Peyer's patch (tissue), 4 donors: ENCODE measurements around the gene RTN4RL1. TPM values are rescaled to one million over a fixed set of nuclear protein-coding genes. Genes with fewer than 3 reads are reported as not detected.
"Not testable (repeated sequence)": the region's sequence is repeated elsewhere in the genome, so short reads cannot be mapped to it uniquely, and the experiment has no call there.

Source experiments
- DNase-seq, 3 donors: peaks; one replicate each; pipeline ENCODE4 v3.0.0-alpha.2; 2017 to 2019
- H3K27ac ChIP-seq, 4 donors: fragments of 200-600 bp; sonication (generic); one replicate each; pipeline ENCODE4 v1.5.1; 2016 to 2019
- H3K27me3 ChIP-seq, 2 donors: fragments of 200-600 bp; sonication (generic); one replicate each; pipeline ENCODE4 v1.5.1; 2019
- H3K36me3 ChIP-seq, 3 donors: fragments of 200-600 bp; sonication (generic); one replicate each; pipeline ENCODE4 v1.5.1; 2016 to 2019
- H3K4me1 ChIP-seq, 4 donors: fragments of 200-600 bp; sonication (generic); one replicate each; pipeline ENCODE4 v1.5.1; 2016 to 2019
- H3K4me3 ChIP-seq, 4 donors: fragments of 200-600 bp; sonication (generic); 1 replicate in 3 of 4; 2 replicates in 1 of 4; pipeline ENCODE4 v1.5.1; 2016 to 2019; ENCODE audit warnings: mild to moderate bottlenecking in 1 of 4
- H3K9me3 ChIP-seq, 4 donors: fragments of 200-600 bp; sonication (generic); one replicate each; pipeline ENCODE4 v1.5.1; 2016 to 2019; ENCODE audit warnings: mild to moderate bottlenecking in 1 of 4
- POLR2A ChIP-seq, 2 donors: fragments of 450-650 bp; IDR thresholded peaks; one replicate each; pipeline ENCODE4 v1.5.1; 2017; ENCODE audit warnings: antibody characterized with exemption in 2 of 2, mild to moderate bottlenecking in 2 of 2, moderate library complexity in 2 of 2
- total RNA-seq, 4 donors: library from RNA; depleted of rRNA; stranded (reverse); fragments of >200 nt; gene quantifications; one replicate each; pipeline ENCODE4 v1.1.0, GENCODE V29; 2016
- TF ChIP-seq, protein P1 (sequence below), 6 experiments: fragments of 450-650 bp in 4 of 6; fragments of 200-600 bp in 2 of 6; sonication (generic) in 1 of 6; IDR thresholded peaks; one replicate each; pipeline ENCODE4 v1.5.1; 2017 to 2019; ENCODE audit warnings: antibody characterized with exemption in 6 of 6, mild to moderate bottlenecking in 3 of 6, moderate library complexity in 1 of 6

Gene RTN4RL1
- total RNA-seq, 4 donors from 2014 or later = not detected

DNA sequence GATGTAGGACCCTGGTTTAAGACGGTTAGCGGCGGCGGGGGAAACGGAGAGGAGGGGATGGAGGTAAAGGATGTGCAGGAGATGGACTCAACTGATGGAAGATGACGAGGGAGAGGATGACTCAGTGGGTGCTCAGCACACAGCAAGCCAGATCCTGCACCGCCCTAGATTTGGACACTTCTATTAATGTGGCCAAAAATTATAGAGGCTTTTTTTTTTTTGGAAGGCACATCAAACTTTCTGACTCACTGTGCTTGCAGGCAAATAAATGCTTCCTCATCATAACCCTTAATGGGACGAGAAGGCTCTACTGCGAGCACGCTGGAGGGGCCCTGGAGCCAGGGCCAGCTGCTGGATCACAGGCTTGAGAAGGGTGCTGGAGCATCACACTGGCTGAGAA, 36.0 kb downstream of the RTN4RL1 start:
- no peak overlapping the region for H3K27ac ChIP-seq
- DNase-seq = no peak
- no peaks in the 10 kb centered on the region for H3K9me3 ChIP-seq
- no peaks in the 10 kb centered on the region for H3K36me3 ChIP-seq
- H3K4me3 ChIP-seq = no peak overlapping the region
- no peak for TF ChIP-seq POLR2A (IDR thresholded peaks at IDR 0.05)
- TF ChIP-seq, protein P1, sequence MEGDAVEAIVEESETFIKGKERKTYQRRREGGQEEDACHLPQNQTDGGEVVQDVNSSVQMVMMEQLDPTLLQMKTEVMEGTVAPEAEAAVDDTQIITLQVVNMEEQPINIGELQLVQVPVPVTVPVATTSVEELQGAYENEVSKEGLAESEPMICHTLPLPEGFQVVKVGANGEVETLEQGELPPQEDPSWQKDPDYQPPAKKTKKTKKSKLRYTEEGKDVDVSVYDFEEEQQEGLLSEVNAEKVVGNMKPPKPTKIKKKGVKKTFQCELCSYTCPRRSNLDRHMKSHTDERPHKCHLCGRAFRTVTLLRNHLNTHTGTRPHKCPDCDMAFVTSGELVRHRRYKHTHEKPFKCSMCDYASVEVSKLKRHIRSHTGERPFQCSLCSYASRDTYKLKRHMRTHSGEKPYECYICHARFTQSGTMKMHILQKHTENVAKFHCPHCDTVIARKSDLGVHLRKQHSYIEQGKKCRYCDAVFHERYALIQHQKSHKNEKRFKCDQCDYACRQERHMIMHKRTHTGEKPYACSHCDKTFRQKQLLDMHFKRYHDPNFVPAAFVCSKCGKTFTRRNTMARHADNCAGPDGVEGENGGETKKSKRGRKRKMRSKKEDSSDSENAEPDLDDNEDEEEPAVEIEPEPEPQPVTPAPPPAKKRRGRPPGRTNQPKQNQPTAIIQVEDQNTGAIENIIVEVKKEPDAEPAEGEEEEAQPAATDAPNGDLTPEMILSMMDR (IDR thresholded peaks at IDR 0.05) = no peak
- no peaks in the 10 kb centered on the region for H3K27me3 ChIP-seq
- no peaks in the 10 kb centered on the region for H3K4me1 ChIP-seq

DNA sequence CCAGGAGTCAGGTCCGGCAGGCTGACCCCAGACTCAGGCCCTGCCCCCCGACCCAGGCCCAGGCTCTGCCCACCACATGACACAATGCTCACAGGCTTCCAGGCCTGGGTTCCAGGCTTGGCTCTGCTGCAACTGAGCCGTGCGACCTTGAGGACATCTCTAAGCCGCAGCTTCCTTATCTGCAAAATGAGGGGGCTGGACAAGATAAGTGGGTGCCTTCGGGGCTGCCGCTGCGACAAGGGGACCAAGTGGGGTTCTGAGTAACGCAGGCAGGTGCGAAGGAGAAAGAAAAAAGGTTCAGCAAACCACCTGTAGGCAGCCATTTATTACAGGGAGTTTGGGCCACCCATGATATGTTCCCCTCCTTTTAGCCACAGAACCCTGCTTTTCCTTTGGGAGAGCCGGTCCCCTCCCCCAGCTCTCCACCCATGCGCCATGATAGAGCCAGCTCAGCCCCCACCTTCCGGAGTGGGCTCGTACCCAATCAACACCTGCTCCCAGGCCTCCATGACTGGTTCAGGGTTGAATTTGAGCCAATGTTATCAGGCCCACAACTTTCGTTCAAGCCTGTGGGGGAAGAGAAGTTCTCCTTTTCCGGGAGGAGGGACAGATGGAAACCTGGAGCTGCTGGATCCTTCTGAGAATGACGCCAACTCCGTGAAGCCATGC, 38.2 kb downstream of the RTN4RL1 start:
- no peak for TF ChIP-seq POLR2A (IDR thresholded peaks at IDR 0.05)
- TF ChIP-seq, protein P1 (IDR thresholded peaks at IDR 0.05) = no peak
- Histone ChIP-seq H3K27ac (no peak overlapping the region), H3K27me3 (no peaks in the 10 kb centered on the region), H3K9me3 (no peaks in the 10 kb centered on the region), H3K4me3 (no peak overlapping the region), H3K36me3 (no peaks in the 10 kb centered on the region), H3K4me1 (no peaks in the 10 kb centered on the region)
- DNase-seq = no peak

DNA sequence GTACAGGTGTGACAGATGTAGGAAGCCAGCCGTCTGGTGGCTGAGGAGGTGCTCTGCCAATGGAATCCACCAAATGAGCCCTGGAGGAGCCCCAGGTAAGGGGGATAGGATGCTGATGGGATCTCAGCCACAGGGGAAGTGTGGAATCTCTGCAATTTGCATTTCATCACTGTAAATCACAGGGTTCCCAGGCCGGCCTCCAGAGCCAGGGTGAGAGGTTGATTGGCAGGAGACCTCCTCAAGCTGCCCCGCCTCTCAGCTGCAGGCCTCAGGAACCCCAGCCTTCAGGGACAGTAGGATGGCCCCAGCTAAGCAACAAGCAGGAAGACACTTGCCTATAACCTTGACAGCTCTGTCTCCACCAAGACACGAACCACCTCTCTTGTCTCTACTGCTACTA, 39.4 kb downstream of the RTN4RL1 start:
- Histone ChIP-seq H3K27ac (no peak overlapping the region), H3K4me1 (no peaks in the 10 kb centered on the region), H3K36me3 (no peaks in the 10 kb centered on the region), H3K27me3 (no peaks in the 10 kb centered on the region), H3K9me3 (no peaks in the 10 kb centered on the region), H3K4me3 (no peak overlapping the region)
- TF ChIP-seq POLR2A (IDR thresholded peaks at IDR 0.05) = no peak
- TF ChIP-seq, protein P1 (IDR thresholded peaks at IDR 0.05) = no peak
- DNase-seq = no peak

DNA sequence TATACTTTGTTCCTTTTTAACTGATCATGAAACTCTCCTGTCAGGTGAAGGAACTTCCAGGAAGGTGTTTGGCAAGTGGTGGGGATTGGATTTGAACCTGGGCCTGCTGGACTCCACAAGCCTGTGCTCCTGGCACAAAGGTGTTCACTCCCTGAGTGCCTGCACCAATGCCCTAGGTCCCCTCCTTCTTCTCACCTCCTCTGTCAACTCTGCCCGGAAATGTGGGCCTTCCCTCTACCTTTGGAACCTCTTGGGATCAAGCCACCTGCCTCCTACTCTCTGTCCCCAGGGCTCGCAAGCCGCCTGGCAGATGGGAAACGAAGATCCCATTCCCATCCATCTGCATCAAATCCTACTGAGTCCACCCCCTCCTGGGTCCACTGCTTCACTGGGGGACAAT, 40.0 kb downstream of the RTN4RL1 start:
- no peak for DNase-seq
- H3K36me3 ChIP-seq = no peaks in the 10 kb centered on the region
- no peaks in the 10 kb centered on the region for H3K27me3 ChIP-seq
- H3K9me3 ChIP-seq = no peaks in the 10 kb centered on the region
- no peaks in the 10 kb centered on the region for H3K4me1 ChIP-seq
- no peak for TF ChIP-seq POLR2A (IDR thresholded peaks at IDR 0.05)
- TF ChIP-seq, protein P1 (IDR thresholded peaks at IDR 0.05) = no peak
- no peak overlapping the region for H3K27ac ChIP-seq
- H3K4me3 ChIP-seq = no peak overlapping the region

DNA sequence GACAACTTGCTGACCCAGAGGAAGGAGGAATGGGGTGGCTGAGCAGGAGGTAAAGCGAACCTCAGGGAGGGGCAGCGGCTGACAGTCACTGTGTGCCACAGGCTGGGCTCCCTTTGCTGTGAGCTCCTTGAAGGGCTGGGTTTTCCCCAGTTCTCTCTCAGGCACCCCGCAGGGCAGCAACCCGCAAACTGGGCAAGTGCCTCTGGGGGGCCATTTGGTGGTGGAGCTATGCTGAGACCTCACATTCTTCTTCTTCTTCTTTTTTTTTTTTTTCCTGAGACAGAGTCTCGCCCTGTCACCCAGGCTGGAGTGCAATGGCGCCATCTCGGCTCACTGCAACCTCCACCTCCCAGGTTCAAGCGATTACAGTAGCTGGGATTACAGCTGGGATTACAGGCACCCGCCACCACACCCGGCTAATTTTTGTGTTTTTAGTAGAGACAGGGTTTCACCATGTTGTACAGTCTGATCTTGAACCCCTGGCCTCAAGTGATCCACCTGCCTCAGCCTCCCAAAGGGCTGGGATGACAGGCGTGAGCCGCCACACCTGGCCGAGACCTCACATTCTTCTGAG, 42.3 kb downstream of the RTN4RL1 start:
- H3K36me3 ChIP-seq, H3K4me3 ChIP-seq, H3K9me3 ChIP-seq, H3K27ac ChIP-seq, H3K27me3 ChIP-seq, H3K4me1 ChIP-seq, DNase-seq: not testable (repeated sequence)

DNA sequence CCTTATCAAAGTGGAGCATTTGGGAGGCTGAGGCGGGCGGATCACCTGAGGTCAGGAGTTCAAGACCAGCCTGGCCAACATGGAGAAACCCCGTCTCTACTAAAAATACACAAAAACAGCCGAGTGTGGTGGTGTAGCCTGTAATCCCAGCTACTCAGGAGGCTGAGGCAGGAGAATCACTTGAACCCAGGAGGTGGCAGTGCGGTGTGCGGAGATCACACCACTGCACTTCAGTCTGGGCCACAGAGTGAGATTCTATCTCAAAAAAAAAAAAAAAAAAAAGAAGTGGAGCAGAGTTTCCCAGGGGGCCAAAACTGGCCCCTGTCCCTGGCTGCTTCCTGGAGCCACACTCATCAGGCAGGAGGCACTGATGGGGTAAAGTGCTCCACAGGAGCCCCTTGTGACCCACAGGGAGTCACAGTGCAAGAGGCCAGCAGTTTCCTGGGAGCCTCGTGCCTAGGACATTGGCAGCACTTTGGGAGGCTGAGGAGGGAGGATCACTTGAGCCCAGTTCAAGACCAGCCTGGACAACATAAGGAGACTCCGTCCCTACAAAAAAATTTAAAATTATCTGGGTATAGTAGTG, 44.4 kb downstream of the RTN4RL1 start:
- no peak overlapping the region for H3K4me3 ChIP-seq
- H3K27me3 ChIP-seq = peaks cover 0 to 4% of the 10 kb centered on the region in 2 donors
- no peaks in the 10 kb centered on the region for H3K36me3 ChIP-seq
- no peak for DNase-seq
- TF ChIP-seq, protein P1 (IDR thresholded peaks at IDR 0.05) = no peak
- no peak for TF ChIP-seq POLR2A (IDR thresholded peaks at IDR 0.05)
- no peaks in the 10 kb centered on the region for H3K9me3 ChIP-seq
- no peaks in the 10 kb centered on the region for H3K4me1 ChIP-seq
- no peak overlapping the region for H3K27ac ChIP-seq
